KBM-7 (cell line): ENCODE results near the gene EGFL7.

Experiments
- DNase-seq: peaks from one replicate; pipeline ENCODE4 v3.0.0-alpha.2; 2015
- in situ Hi-C: fragments of 300-500 bp; cut with MboI; formaldehyde crosslinking; loops from 2 replicates; pipeline ENCODE4 v1.14.3; 2020; ENCODE audit warnings: low sequenced_read_pairs, low pct_unique_long_range_greater_than_20kb, mixed read lengths

Gene EGFL7

GRCh38 chr9:136656183-136656738, 6.5 kb upstream of the EGFL7 start:
- in situ Hi-C loops = no loop called here

GRCh38 chr9:136656795-136657611, 5.7 kb upstream of the EGFL7 start:
- DNase-seq = peak; percentile 82
- in situ Hi-C loops = no loop called here

More at GRCh38 chr9:136656183-136656738, 6.5 kb upstream of the EGFL7 start:
- DNase-seq = no peak

GRCh38 chr9:136657974-136658848, 4.5 kb upstream of the EGFL7 start:
- no peak for DNase-seq
- in situ Hi-C loops = no loop called here

GRCh38 chr9:136658849-136659535, 3.7 kb upstream of the EGFL7 start:
- in situ Hi-C loops = no loop called here
- peak; percentile 80 for DNase-seq

GRCh38 chr9:136659861-136660784, 2.6 kb upstream of the EGFL7 start:
- in situ Hi-C loops = no loop called here
- DNase-seq = no peak

GRCh38 chr9:136660971-136661550, 1.7 kb upstream of the EGFL7 start:
- DNase-seq = no peak
- in situ Hi-C loops = no loop called here

GRCh38 chr9:136661641-136662325, 933 bp upstream of the EGFL7 start:
- in situ Hi-C loops = no loop called here
- no peak for DNase-seq

- in situ Hi-C loops = no loop called here
- DNase-seq = no peak
Observed at GRCh38 chr9:136662326-136662655, 425 bp upstream of the EGFL7 start.

- no peak for DNase-seq
- in situ Hi-C loops = no loop called here
Observed at GRCh38 chr9:136664000-136664915, 1.5 kb downstream of the EGFL7 start.

GRCh38 chr9:136665111-136665703, 2.5 kb downstream of the EGFL7 start:
- DNase-seq = peak; percentile 73
- in situ Hi-C loops = no loop called here

GRCh38 chr9:136665704-136666371, 3.1 kb downstream of the EGFL7 start:
- DNase-seq = no peak
- in situ Hi-C loops = no loop called here

GRCh38 chr9:136666372-136667213, 3.9 kb downstream of the EGFL7 start:
- in situ Hi-C loops = no loop called here

GRCh38 chr9:136667214-136667939, 4.7 kb downstream of the EGFL7 start:
- DNase-seq = no peak
- in situ Hi-C loops = no loop called here

More at GRCh38 chr9:136666372-136667213, 3.9 kb downstream of the EGFL7 start:
- no peak for DNase-seq
